ENCODE measurements around the gene VWA8. TPM values are rescaled to one million over a fixed set of nuclear protein-coding genes. Genes with fewer than 3 reads are reported as not detected.
"Not testable (repeated sequence)": the region's sequence is repeated elsewhere in the genome, so short reads cannot be mapped to it uniquely, and the experiment has no call there.

The VWA8 gene
- total and polyA plus RNA-seq, 4 donors: 4.7 to 26.3 (median 11.9) TPM

DNA sequence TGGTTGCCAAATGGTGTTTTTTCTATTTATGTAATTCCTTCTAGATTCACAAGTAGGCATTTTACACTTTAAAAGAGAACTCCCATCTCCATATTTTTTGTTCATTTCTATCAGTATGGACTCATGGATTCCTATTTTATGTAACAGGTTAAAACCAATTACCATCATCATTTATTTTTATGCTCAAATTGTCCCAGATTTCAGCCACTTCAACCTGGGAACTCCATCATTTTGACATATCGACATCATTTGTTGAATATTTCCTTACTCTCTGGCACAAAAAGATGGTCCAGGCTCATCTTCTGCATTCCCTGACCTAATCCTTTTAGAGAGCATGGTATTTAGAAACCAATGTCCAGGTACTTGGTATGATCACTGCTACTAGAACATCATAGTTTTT lies 79.9 kb downstream of the VWA8 start:
- no peak overlapping the region for H3K27ac ChIP-seq (ENCODE audit: low read depth in 1 of 2, low read length in 1 of 2)
- DNase-seq (no peak), ATAC-seq (ENCODE audit: insufficient read depth, low FRiP score) (no peak)
- H3K9ac ChIP-seq (ENCODE audit: insufficient read depth in 1 of 2, low read length in 2 of 2): no peak overlapping the region
- TF ChIP-seq, protein P1, sequence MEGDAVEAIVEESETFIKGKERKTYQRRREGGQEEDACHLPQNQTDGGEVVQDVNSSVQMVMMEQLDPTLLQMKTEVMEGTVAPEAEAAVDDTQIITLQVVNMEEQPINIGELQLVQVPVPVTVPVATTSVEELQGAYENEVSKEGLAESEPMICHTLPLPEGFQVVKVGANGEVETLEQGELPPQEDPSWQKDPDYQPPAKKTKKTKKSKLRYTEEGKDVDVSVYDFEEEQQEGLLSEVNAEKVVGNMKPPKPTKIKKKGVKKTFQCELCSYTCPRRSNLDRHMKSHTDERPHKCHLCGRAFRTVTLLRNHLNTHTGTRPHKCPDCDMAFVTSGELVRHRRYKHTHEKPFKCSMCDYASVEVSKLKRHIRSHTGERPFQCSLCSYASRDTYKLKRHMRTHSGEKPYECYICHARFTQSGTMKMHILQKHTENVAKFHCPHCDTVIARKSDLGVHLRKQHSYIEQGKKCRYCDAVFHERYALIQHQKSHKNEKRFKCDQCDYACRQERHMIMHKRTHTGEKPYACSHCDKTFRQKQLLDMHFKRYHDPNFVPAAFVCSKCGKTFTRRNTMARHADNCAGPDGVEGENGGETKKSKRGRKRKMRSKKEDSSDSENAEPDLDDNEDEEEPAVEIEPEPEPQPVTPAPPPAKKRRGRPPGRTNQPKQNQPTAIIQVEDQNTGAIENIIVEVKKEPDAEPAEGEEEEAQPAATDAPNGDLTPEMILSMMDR (IDR thresholded peaks at IDR 0.05; ENCODE audit: control extremely low read depth, extremely low read depth): no peak
- WGBS, 2 donors: 97 to 99% methylated on average over 1 of the region's 1 CpG
- H3K27me3 ChIP-seq (ENCODE audit: control insufficient read depth in 3 of 3, insufficient read depth in 3 of 3, low read length in 2 of 3): no peaks in the 10 kb centered on the region
- H3K4me1 ChIP-seq (ENCODE audit: control insufficient read depth in 5 of 5, insufficient read depth in 5 of 5, low read length in 5 of 5): peaks cover 0 to 3% (median 0%) of the 10 kb centered on the region in 5 donors
- no peak overlapping the region for H3K4me3 ChIP-seq
- peaks cover 0 to 3% (median 0%) of the 10 kb centered on the region in 4 donors for H3K9me3 ChIP-seq (ENCODE audit: control insufficient read depth in 4 of 4, insufficient read depth in 3 of 4, low read length in 3 of 4)
- peaks cover 3 to 13% (median 9%) of the 10 kb centered on the region in 4 donors for H3K36me3 ChIP-seq (ENCODE audit: control insufficient read depth in 4 of 4, insufficient read depth in 4 of 4, low read length in 4 of 4)

DNA sequence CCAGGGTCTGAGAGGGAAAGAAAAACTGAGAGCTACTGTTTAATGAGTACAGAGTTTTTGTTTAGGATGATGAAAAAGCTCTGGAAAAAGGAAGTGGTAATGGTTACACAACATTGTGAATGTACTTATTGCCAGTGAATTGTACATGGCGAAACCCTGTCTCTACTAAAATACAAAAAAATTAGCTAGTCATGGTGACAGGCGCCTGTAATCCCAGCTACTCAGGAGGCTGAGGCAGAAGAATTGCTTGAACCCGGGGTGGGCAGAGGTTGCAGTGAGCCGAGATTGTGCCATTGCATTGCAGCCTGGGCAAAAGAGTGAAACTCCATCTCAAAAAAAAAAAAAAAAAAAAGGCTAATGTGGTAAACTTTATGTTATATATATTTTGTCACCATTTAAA lies 96.3 kb downstream of the VWA8 start:
- TF ChIP-seq, protein P1 (IDR thresholded peaks at IDR 0.05; ENCODE audit: control extremely low read depth, extremely low read depth): no peak
- no peaks in the 10 kb centered on the region for H3K9me3 ChIP-seq (ENCODE audit: control insufficient read depth in 4 of 4, insufficient read depth in 3 of 4, low read length in 3 of 4)
- 35 to 79% methylated on average over 4 of the region's 4 CpGs for WGBS, 2 donors
- DNase-seq: no peak
- peaks cover 0 to 13% (median 3%) of the 10 kb centered on the region in 4 donors for H3K36me3 ChIP-seq (ENCODE audit: control insufficient read depth in 4 of 4, insufficient read depth in 4 of 4, low read length in 4 of 4)
- H3K27ac ChIP-seq (ENCODE audit: low read depth in 1 of 2, low read length in 1 of 2): no peak overlapping the region
- no peak for ATAC-seq (ENCODE audit: insufficient read depth, low FRiP score)
- no peak overlapping the region for H3K4me3 ChIP-seq
- no peak overlapping the region for H3K9ac ChIP-seq (ENCODE audit: insufficient read depth in 1 of 2, low read length in 2 of 2)
- no peaks in the 10 kb centered on the region for H3K4me1 ChIP-seq (ENCODE audit: control insufficient read depth in 5 of 5, insufficient read depth in 5 of 5, low read length in 5 of 5)
- no peaks in the 10 kb centered on the region for H3K27me3 ChIP-seq (ENCODE audit: control insufficient read depth in 3 of 3, insufficient read depth in 3 of 3, low read length in 2 of 3)

DNA sequence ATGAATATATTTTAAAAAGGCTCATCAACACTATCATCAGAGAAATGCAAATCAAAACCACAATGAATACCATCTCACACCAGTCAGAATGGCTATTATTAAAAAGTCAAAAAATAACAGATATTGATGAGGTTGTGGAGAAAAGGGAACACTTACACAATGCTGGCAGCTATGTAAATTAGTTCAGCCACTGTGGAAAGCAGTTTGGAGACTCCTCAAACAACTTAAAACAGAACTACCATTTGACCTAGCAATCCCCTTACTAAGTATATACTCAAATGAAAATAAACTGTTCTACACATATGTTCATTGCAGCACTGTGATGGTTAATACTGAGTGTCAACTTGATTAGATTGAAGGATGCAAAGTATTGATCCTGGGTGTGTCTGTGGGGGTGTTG lies 98.2 kb downstream of the VWA8 start:
- not testable (repeated sequence) for H3K9me3 ChIP-seq (ENCODE audit: control insufficient read depth in 4 of 4, insufficient read depth in 3 of 4, low read length in 3 of 4); H3K27ac ChIP-seq (ENCODE audit: low read depth in 1 of 2, low read length in 1 of 2); DNase-seq; H3K4me1 ChIP-seq (ENCODE audit: control insufficient read depth in 5 of 5, insufficient read depth in 5 of 5, low read length in 5 of 5); H3K27me3 ChIP-seq (ENCODE audit: control insufficient read depth in 3 of 3, insufficient read depth in 3 of 3, low read length in 2 of 3); H3K4me3 ChIP-seq; ATAC-seq (ENCODE audit: insufficient read depth, low FRiP score); H3K9ac ChIP-seq (ENCODE audit: insufficient read depth in 1 of 2, low read length in 2 of 2)
- H3K36me3 ChIP-seq (ENCODE audit: control insufficient read depth in 4 of 4, insufficient read depth in 4 of 4, low read length in 4 of 4): peaks cover 0 to 13% (median 3%) of the 10 kb centered on the region in 4 donors

DNA sequence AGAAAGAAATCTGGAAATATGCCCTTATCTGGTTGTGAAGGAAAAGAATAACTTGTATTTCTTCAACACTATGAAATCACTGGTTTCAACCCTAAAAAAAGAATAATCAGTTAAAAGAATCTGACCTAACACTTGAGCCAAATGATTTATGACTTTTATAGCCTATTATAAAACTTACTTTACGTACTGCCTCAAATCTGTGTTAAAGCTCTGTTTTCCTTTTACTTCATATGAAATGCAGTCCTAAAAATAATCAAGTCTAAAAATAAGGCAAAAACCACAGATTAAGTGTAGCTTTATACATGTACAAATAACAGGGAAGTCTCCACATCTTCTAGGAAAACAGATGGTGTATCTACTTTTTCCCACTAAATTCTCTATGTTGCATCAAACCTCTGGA lies 101.3 kb downstream of the VWA8 start:
- H3K9me3 ChIP-seq (ENCODE audit: control insufficient read depth in 4 of 4, insufficient read depth in 3 of 4, low read length in 3 of 4): no peaks in the 10 kb centered on the region
- no peak for DNase-seq
- no peaks in the 10 kb centered on the region for H3K4me1 ChIP-seq (ENCODE audit: control insufficient read depth in 5 of 5, insufficient read depth in 5 of 5, low read length in 5 of 5)
- no peak overlapping the region for H3K4me3 ChIP-seq
- H3K27ac ChIP-seq (ENCODE audit: low read depth in 1 of 2, low read length in 1 of 2): no peak overlapping the region
- whole genome bisulfite sequencing, 2 donors: 87 to 91% methylated on average over 1 of the region's 1 CpG
- H3K36me3 ChIP-seq (ENCODE audit: control insufficient read depth in 4 of 4, insufficient read depth in 4 of 4, low read length in 4 of 4): peaks cover 0 to 6% (median 2%) of the 10 kb centered on the region in 4 donors
- H3K27me3 ChIP-seq (ENCODE audit: control insufficient read depth in 3 of 3, insufficient read depth in 3 of 3, low read length in 2 of 3): no peaks in the 10 kb centered on the region
- ATAC-seq (ENCODE audit: insufficient read depth, low FRiP score): no peak
- no peak overlapping the region for H3K9ac ChIP-seq (ENCODE audit: insufficient read depth in 1 of 2, low read length in 2 of 2)
- TF ChIP-seq, protein P1 (IDR thresholded peaks at IDR 0.05; ENCODE audit: control extremely low read depth, extremely low read depth): no peak

Data from lung (tissue), 12 donors.